ENCODE measurements around the gene THBS2. TPM values are rescaled to one million over a fixed set of nuclear protein-coding genes. Genes with fewer than 3 reads are reported as not detected.
"Not testable (repeated sequence)": the region's sequence is repeated elsewhere in the genome, so short reads cannot be mapped to it uniquely, and the experiment has no call there.

Gene THBS2
- total and polyA plus RNA-seq, 2 of the 8 experiments (the other 6 are each of a cell fraction or from before 2014, with no cell fraction given), result 11.0 to 22.5 TPM

DNA sequence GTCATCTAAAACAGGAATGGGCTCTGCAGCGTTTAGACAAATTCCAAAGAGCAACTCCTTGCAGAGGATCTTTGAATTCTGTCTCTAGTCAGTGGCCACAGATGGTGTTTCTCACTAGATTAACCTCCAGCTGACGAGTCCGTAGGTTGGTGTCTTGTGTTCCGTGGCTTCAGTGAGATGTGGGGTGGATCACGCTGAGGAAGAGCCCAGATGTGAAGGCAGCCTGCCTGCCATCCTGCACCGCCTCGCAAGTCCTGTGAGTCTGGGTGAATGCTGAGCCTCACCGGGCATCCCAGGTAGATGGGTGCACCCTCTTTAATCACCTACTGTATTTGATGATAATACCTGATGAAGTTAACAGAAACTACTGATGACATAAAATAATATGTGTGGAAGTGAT is 70.4 kb downstream of the THBS2 start (continued):
- TF ChIP-seq, protein P1, sequence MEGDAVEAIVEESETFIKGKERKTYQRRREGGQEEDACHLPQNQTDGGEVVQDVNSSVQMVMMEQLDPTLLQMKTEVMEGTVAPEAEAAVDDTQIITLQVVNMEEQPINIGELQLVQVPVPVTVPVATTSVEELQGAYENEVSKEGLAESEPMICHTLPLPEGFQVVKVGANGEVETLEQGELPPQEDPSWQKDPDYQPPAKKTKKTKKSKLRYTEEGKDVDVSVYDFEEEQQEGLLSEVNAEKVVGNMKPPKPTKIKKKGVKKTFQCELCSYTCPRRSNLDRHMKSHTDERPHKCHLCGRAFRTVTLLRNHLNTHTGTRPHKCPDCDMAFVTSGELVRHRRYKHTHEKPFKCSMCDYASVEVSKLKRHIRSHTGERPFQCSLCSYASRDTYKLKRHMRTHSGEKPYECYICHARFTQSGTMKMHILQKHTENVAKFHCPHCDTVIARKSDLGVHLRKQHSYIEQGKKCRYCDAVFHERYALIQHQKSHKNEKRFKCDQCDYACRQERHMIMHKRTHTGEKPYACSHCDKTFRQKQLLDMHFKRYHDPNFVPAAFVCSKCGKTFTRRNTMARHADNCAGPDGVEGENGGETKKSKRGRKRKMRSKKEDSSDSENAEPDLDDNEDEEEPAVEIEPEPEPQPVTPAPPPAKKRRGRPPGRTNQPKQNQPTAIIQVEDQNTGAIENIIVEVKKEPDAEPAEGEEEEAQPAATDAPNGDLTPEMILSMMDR (IDR thresholded peaks at IDR 0.05; ENCODE audit: control extremely low read depth in 1 of 3, insufficient read depth in 1 of 3, low read depth in 1 of 3, low read length in 3 of 3), result no peak
- TF ChIP-seq POU5F1 (IDR thresholded peaks at IDR 0.05; ENCODE audit: low read depth, low read length) (no peak), TAF1 (IDR thresholded peaks at IDR 0.05; ENCODE audit: low read depth, low read length) (no peak), RAD21 (IDR thresholded peaks at IDR 0.05 in 1 of 2, conservative IDR thresholded peaks at IDR 0.05 in 1 of 2; ENCODE audit: low read depth in 2 of 2, low read length in 2 of 2) (no peak)

- H2BK5ac ChIP-seq (ENCODE audit: low read depth, low read length); H2BK120ac ChIP-seq (replicated peaks; ENCODE audit: low read depth, low read length); H4K91ac ChIP-seq (replicated peaks; ENCODE audit: insufficient read length, low read length); H3K9ac ChIP-seq (replicated peaks in 1 of 4; ENCODE audit: extremely low read depth in 1 of 4, low read depth in 3 of 4, low read length in 3 of 4); H3K4me3 ChIP-seq (ENCODE audit: extremely low read depth in 1 of 4, insufficient read depth in 2 of 4, low read depth in 3 of 4, low read length in 4 of 4); H2BK20ac ChIP-seq (ENCODE audit: low read length); H2BK15ac ChIP-seq (ENCODE audit: low read length); H4K20me1 ChIP-seq (replicated peaks in 1 of 2; ENCODE audit: control insufficient read depth in 1 of 2, insufficient read depth in 2 of 2, low read length in 2 of 2); DNase-seq (ENCODE audit: low read depth in 1 of 2, low spot score in 2 of 2); H3K23ac ChIP-seq (ENCODE audit: insufficient read length); H3K14ac ChIP-seq (ENCODE audit: insufficient read length); H2AFZ ChIP-seq (ENCODE audit: low read length); H3K23me2 ChIP-seq (ENCODE audit: low read depth, low read length); H3K18ac ChIP-seq (ENCODE audit: extremely low read depth, low read length); H3K27me3 ChIP-seq (replicated peaks in 1 of 4; ENCODE audit: control insufficient read depth in 3 of 4, extremely low read depth in 1 of 4, insufficient read depth in 3 of 4, low read length in 3 of 4); H3K4ac ChIP-seq (replicated peaks; ENCODE audit: insufficient read length, low read depth, low read length); H4K5ac ChIP-seq (ENCODE audit: insufficient read length, low read depth, low read length); H3K79me1 ChIP-seq (ENCODE audit: low read depth, low read length); H3K36me3 ChIP-seq (ENCODE audit: control insufficient read depth in 2 of 4, insufficient read depth in 4 of 4, low read length in 3 of 4); H3K9me3 ChIP-seq (ENCODE audit: insufficient read depth in 2 of 2, low read depth in 1 of 2, low read length in 1 of 2); H3K4me1 ChIP-seq (replicated peaks in 1 of 4; ENCODE audit: control insufficient read depth in 3 of 4, insufficient read depth in 4 of 4, low read length in 3 of 4); H4K8ac ChIP-seq (ENCODE audit: extremely low read depth, insufficient read depth, low read length); H2BK12ac ChIP-seq (ENCODE audit: low read depth, low read length); H3K56ac ChIP-seq (replicated peaks; ENCODE audit: insufficient read length, low read depth, low read length); H3K4me2 ChIP-seq (ENCODE audit: insufficient read depth in 1 of 2, low read depth in 2 of 2, low read length in 2 of 2); POLR2A ChIA-PET (ENCODE audit: partially characterized antibody); FAIRE-seq; H3K27ac ChIP-seq (ENCODE audit: low read depth, low read length); H3K79me2 ChIP-seq (ENCODE audit: control insufficient read depth in 1 of 2, insufficient read depth in 2 of 2, low read length in 2 of 2); H2AK5ac ChIP-seq (ENCODE audit: low read depth, low read length); CTCF ChIA-PET (ENCODE audit: partially characterized antibody): not testable (repeated sequence)
- 80% methylated on average over 1 of the region's 1 CpG; no CpG with 5 or more reads in 1 of the 2 experiments for WGBS, 2 experiments (ENCODE audit: extremely low coverage in 1 of 2, insufficient coverage in 1 of 2, insufficient read length in 1 of 2, insufficient replicate concordance in 2 of 2, low coverage in 1 of 2, low lambda C conversion rate in 2 of 2, missing lambda C conversion rate in 1 of 2)
Observed at GRCh38 chr6:169179831-169180230, 73.8 kb downstream of the THBS2 start.

Data from H1 (cell line).